ENCODE data around the gene THUMPD3.

- TF ChIP-seq, protein P1, sequence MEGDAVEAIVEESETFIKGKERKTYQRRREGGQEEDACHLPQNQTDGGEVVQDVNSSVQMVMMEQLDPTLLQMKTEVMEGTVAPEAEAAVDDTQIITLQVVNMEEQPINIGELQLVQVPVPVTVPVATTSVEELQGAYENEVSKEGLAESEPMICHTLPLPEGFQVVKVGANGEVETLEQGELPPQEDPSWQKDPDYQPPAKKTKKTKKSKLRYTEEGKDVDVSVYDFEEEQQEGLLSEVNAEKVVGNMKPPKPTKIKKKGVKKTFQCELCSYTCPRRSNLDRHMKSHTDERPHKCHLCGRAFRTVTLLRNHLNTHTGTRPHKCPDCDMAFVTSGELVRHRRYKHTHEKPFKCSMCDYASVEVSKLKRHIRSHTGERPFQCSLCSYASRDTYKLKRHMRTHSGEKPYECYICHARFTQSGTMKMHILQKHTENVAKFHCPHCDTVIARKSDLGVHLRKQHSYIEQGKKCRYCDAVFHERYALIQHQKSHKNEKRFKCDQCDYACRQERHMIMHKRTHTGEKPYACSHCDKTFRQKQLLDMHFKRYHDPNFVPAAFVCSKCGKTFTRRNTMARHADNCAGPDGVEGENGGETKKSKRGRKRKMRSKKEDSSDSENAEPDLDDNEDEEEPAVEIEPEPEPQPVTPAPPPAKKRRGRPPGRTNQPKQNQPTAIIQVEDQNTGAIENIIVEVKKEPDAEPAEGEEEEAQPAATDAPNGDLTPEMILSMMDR (IDR thresholded peaks at IDR 0.05), result no peak
- TF ChIP-seq POLR2A (IDR thresholded peaks at IDR 0.05), result no peak
Observed at GRCh38 chr3:9331171-9331570, 31.7 kb upstream of the THUMPD3 start.
